SK-N-SH treated with all-trans-retinoic acid at 6 μM for 48 hours (cell line): Measurements from ENCODE around the gene CST3.

ENCODE experiments used
- ATAC-seq: fragments of 200-7000 bp; cut with Tn5 transposase; 3 replicates; pipeline ENCODE4 v1.9.1; 2020; ENCODE audit warnings: mild to moderate bottlenecking, moderate library complexity
- BACH2 ChIP-seq: fragments of 250-450 bp; sonication (Bioruptor Pico); IDR thresholded peaks from 2 replicates; pipeline ENCODE4 v1.9.0; 2021; ENCODE audit warnings: mild to moderate bottlenecking, borderline replicate concordance
- CREB5 ChIP-seq: fragments of 250-450 bp; sonication (Bioruptor Pico); IDR thresholded peaks from 2 replicates; pipeline ENCODE4 v1.5.1; 2020; ENCODE audit warnings: low read depth, mild to moderate bottlenecking, moderate library complexity
- GLIS3 ChIP-seq: fragments of 250-450 bp; sonication (Bioruptor Pico); IDR thresholded peaks from 2 replicates; pipeline ENCODE4 v1.5.0; 2020; ENCODE audit warnings: mild to moderate bottlenecking, moderate library complexity
- ISL1 ChIP-seq: fragments of 250-450 bp; sonication (Bioruptor Pico); IDR thresholded peaks from 2 replicates; pipeline ENCODE4 v2.1.2; 2022; ENCODE audit warnings: mild to moderate bottlenecking, moderate library complexity
- OSR1 ChIP-seq: fragments of 250-450 bp; sonication (Bioruptor Pico); IDR thresholded peaks from 2 replicates; pipeline ENCODE4 v1.8.0; 2022; ENCODE audit warnings: moderate library complexity, mild to moderate bottlenecking, inconsistent platforms
- POU6F1 ChIP-seq: fragments of 250-450 bp; sonication (Bioruptor Pico); IDR thresholded peaks from 2 replicates; pipeline ENCODE4 v1.8.0; 2021; ENCODE audit warnings: low read depth, mild to moderate bottlenecking, moderate library complexity, borderline replicate concordance
- PPARA ChIP-seq: fragments of 250-450 bp; sonication (Bioruptor Pico); IDR thresholded peaks from 2 replicates; pipeline ENCODE4 v1.5.0; 2020; ENCODE audit warnings: mild to moderate bottlenecking, borderline replicate concordance
- RARB ChIP-seq: fragments of 250-450 bp; sonication (Bioruptor Pico); IDR thresholded peaks from 2 replicates; pipeline ENCODE4 v1.8.0; 2021; ENCODE audit warnings: mild to moderate bottlenecking, moderate library complexity
- SNAI2 ChIP-seq: fragments of 250-450 bp; sonication (Bioruptor Pico); IDR thresholded peaks from 2 replicates; pipeline ENCODE4 v1.5.0; 2020; ENCODE audit warnings: mild to moderate bottlenecking, moderate library complexity
- TCF4 ChIP-seq: fragments of 250-450 bp; sonication (Bioruptor Pico); IDR thresholded peaks from 2 replicates; pipeline ENCODE4 v1.8.0; 2021; ENCODE audit warnings: mild to moderate bottlenecking, moderate library complexity, borderline replicate concordance
- TOX ChIP-seq: fragments of 250-450 bp; sonication (Bioruptor Pico); IDR thresholded peaks from 2 replicates; pipeline ENCODE4 v1.8.0; 2021; ENCODE audit warnings: mild to moderate bottlenecking, moderate library complexity, borderline replicate concordance
- TSHZ2 ChIP-seq: fragments of 250-450 bp; sonication (Bioruptor Pico); IDR thresholded peaks from 2 replicates; pipeline ENCODE4 v1.5.0; 2020; ENCODE audit warnings: mild to moderate bottlenecking, moderate library complexity
- ZC3H10 ChIP-seq: fragments of 250-450 bp; sonication (Bioruptor Pico); IDR thresholded peaks from 2 replicates; pipeline ENCODE4 v1.5.1; 2021; ENCODE audit warnings: mild to moderate bottlenecking, moderate library complexity
- ZFP3 ChIP-seq: fragments of 250-450 bp; sonication (Bioruptor Pico); IDR thresholded peaks from 2 replicates; pipeline ENCODE4 v1.5.0; 2020; ENCODE audit warnings: mild to moderate bottlenecking, moderate library complexity
- ZFP30 ChIP-seq: fragments of 450-650 bp; formaldehyde crosslinking; IDR thresholded peaks from 2 replicates; pipeline ENCODE4 v1.5.0; 2022; ENCODE audit warnings: mild to moderate bottlenecking, moderate library complexity
- ZNF70 ChIP-seq: fragments of 450-650 bp; formaldehyde crosslinking; IDR thresholded peaks from 2 replicates; pipeline ENCODE4 v1.5.0; 2020; ENCODE audit warnings: mild to moderate bottlenecking, moderate library complexity
- ZNF8 ChIP-seq: fragments of 450-650 bp; formaldehyde crosslinking; IDR thresholded peaks from 2 replicates; pipeline ENCODE4 v1.5.0; 2020; ENCODE audit warnings: mild to moderate bottlenecking, moderate library complexity
- TF ChIP-seq, protein P1 (sequence below): fragments of 250-450 bp; sonication (Bioruptor Pico); IDR thresholded peaks from 2 replicates; pipeline ENCODE4 v1.8.0; 2020; ENCODE audit warnings: mild to moderate bottlenecking, moderate library complexity, borderline replicate concordance
- TF ChIP-seq, protein P2 (sequence below): fragments of 250-450 bp; sonication (Bioruptor Pico); IDR thresholded peaks from 2 replicates; pipeline ENCODE4 v1.5.1; 2021; ENCODE audit warnings: mild to moderate bottlenecking, moderate library complexity

CST3 gene

GRCh38 chr20:23654000-23654399 lies 16.2 kb upstream of the CST3 start:
- ATAC-seq, result no peak
- TF ChIP-seq ZFP30 (CRISPR knock-in tag), result no peak
- no peak for TF ChIP-seq TCF4 (CRISPR knock-in tag)
- TF ChIP-seq ZNF70 (CRISPR knock-in tag), result no peak
- TF ChIP-seq OSR1 (CRISPR knock-in tag), result no peak
- TF ChIP-seq ZFP3 (CRISPR knock-in tag), result no peak
- no peak for TF ChIP-seq ZNF8 (CRISPR knock-in tag)
- TF ChIP-seq, protein P1, sequence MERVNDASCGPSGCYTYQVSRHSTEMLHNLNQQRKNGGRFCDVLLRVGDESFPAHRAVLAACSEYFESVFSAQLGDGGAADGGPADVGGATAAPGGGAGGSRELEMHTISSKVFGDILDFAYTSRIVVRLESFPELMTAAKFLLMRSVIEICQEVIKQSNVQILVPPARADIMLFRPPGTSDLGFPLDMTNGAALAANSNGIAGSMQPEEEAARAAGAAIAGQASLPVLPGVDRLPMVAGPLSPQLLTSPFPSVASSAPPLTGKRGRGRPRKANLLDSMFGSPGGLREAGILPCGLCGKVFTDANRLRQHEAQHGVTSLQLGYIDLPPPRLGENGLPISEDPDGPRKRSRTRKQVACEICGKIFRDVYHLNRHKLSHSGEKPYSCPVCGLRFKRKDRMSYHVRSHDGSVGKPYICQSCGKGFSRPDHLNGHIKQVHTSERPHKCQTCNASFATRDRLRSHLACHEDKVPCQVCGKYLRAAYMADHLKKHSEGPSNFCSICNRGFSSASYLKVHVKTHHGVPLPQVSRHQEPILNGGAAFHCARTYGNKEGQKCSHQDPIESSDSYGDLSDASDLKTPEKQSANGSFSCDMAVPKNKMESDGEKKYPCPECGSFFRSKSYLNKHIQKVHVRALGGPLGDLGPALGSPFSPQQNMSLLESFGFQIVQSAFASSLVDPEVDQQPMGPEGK (CRISPR knock-in tag), result no peak
- TF ChIP-seq, protein P2, sequence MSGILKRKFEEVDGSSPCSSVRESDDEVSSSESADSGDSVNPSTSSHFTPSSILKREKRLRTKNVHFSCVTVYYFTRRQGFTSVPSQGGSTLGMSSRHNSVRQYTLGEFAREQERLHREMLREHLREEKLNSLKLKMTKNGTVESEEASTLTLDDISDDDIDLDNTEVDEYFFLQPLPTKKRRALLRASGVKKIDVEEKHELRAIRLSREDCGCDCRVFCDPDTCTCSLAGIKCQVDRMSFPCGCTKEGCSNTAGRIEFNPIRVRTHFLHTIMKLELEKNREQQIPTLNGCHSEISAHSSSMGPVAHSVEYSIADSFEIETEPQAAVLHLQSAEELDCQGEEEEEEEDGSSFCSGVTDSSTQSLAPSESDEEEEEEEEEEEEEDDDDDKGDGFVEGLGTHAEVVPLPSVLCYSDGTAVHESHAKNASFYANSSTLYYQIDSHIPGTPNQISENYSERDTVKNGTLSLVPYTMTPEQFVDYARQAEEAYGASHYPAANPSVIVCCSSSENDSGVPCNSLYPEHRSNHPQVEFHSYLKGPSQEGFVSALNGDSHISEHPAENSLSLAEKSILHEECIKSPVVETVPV, result no peak
- TF ChIP-seq ZC3H10, result no peak
- no peak for TF ChIP-seq CREB5 (CRISPR knock-in tag)
- no peak for TF ChIP-seq PPARA (CRISPR knock-in tag)

DNA sequence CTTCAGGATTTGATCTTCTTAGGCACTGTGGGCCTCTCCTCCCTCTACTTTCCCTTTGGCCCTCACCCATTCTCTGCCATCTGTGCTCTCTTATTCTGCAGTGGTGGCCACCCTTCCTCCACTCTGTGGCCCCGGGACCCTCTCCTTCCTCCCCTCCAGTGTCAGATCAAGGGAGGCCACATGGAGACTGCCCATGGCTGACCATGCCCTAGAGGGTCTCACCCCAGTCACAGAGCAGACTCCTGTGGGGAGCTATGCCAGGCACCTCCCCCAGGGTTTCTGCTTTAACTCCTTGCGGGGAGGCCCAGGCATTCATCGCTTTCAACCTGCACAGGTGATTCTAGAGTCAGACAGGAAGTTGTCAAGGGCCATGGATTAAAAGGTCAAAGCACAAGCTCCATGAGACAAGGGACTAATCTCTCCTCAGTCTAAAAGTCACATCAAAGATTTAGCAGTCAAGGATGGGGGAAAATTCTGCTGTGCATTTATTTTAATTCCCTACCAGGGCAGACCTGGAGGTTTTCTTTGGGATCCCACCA lies 15.7 kb upstream of the CST3 start:
- TF ChIP-seq POU6F1 (CRISPR knock-in tag) (no peak), TCF4 (CRISPR knock-in tag) (no peak), ISL1 (no peak), TOX (no peak), ZNF8 (CRISPR knock-in tag) (no peak), OSR1 (CRISPR knock-in tag) (no peak), ZFP3 (CRISPR knock-in tag) (no peak), GLIS3 (CRISPR knock-in tag) (no peak), RARB (CRISPR knock-in tag) (no peak), SNAI2 (no peak), BACH2 (CRISPR knock-in tag) (no peak), CREB5 (CRISPR knock-in tag) (no peak), TSHZ2 (no peak)
- TF ChIP-seq, protein P1 (CRISPR knock-in tag), result no peak
- TF ChIP-seq, protein P2, result no peak
- ATAC-seq, result no peak
